HCT116 (cell line): ENCODE data around the gene CTLA4. TPM values are rescaled to one million over a fixed set of nuclear protein-coding genes. Genes with fewer than 3 reads are reported as not detected.

Experiments
- ATAC-seq: fragments of 200-7000 bp; cut with Tn5 transposase; 2 replicates; pipeline ENCODE4 v1.9.1; 2020; ENCODE audit warnings: mild to moderate bottlenecking, moderate library complexity
- BruUV-seq: library from RNA; stranded (reverse); fragments of 400-500 nt; replicated peaks from 2 replicates; lab custom pipeline; 2021; lab: Mats Ljungman, UMichigan
- CTCF ChIA-PET: fragments of 300-600 bp; sonication (Branson Sonifier 250); formaldehyde crosslinking; loops from one replicate; lab custom pipeline; 2021; ENCODE audit warnings: antibody characterized with exemption; lab: Charles Lee
- POLR2A ChIA-PET: fragments of 300-600, 350-600 bp; sonication (Branson Sonifier 250); formaldehyde crosslinking; loops from one replicate; lab custom pipeline; 2021; ENCODE audit warnings: antibody characterized with exemption; lab: Charles Lee
- RAD21 ChIA-PET, 2 experiments: fragments of 300-600 bp; sonication (Branson Sonifier 250); formaldehyde crosslinking; loops; one replicate each; lab custom pipeline; 2023; ENCODE audit warnings: low total read pairs in 2 of 2; ENCODE audit not compliant: uncharacterized antibody in 2 of 2, unreplicated experiment in 2 of 2, low non-redundant PET in 1 of 2; lab: Charles Lee
- DNase-seq: peaks from one replicate; pipeline ENCODE4 v3.0.0-alpha.2; 2010; ENCODE audit warnings: low read depth, low spot score
- H2AFZ ChIP-seq: fragments of 200-600 bp; shearing (Covaris generic), sonication (generic); 2 replicates; pipeline ENCODE4 v1.6.1; 2017; ENCODE audit warnings: low read depth, mixed run types, mixed read lengths, antibody characterized with exemption, low read length; ENCODE audit not compliant: poor library complexity, severe bottlenecking
- H3K27ac ChIP-seq: 2 replicates; pipeline ENCODE4 v1.5.1; 2012; ENCODE audit warnings: low read depth, low read length
- H3K27me3 ChIP-seq: fragments of 200-600 bp; sonication (generic); 2 replicates; pipeline ENCODE4 v1.6.1; 2016; ENCODE audit warnings: mixed run types, low read length, mixed read lengths; ENCODE audit not compliant: insufficient read depth
- H3K36me3 ChIP-seq, 2 experiments: fragments of 200-500 bp in 1 of 2; fragments of 200-600 bp in 1 of 2; sonication (Bioruptor generic) in 1 of 2; sonication (generic) in 1 of 2; 2 replicates each; pipeline versions ENCODE4 v1.5.1 to v1.6.1; 2014 to 2016; ENCODE audit warnings: low read length in 2 of 2, inconsistent platforms in 1 of 2, mixed read lengths in 1 of 2, mixed run types in 1 of 2; ENCODE audit not compliant: insufficient read depth in 2 of 2, control insufficient read depth in 1 of 2
- H3K4me1 ChIP-seq, 2 experiments: fragments of 200-600 bp in 1 of 2; sonication (generic) in 1 of 2; 2 replicates each; pipeline versions ENCODE4 v1.5.1 to v1.6.1; 2012 to 2017; ENCODE audit warnings: low read length in 2 of 2, inconsistent platforms in 1 of 2, mild to moderate bottlenecking in 1 of 2, mixed read lengths in 1 of 2, mixed run types in 1 of 2, moderate library complexity in 1 of 2; ENCODE audit not compliant: insufficient read depth in 2 of 2, control insufficient read depth in 1 of 2
- H3K4me2 ChIP-seq: fragments of 200-600 bp; sonication (generic); 2 replicates; pipeline ENCODE4 v1.6.1; 2017; ENCODE audit warnings: mixed run types, low read length, mixed read lengths
- H3K4me3 ChIP-seq, 2 experiments: fragments of 200-600 bp in 1 of 2; sonication (generic) in 1 of 2; replicated peaks in 1 of 2; 2 replicates each; pipeline ENCODE4 v1.5.1; 2011 to 2016; ENCODE audit warnings: low read length in 2 of 2, control low read depth in 1 of 2, low read depth in 1 of 2, mild to moderate bottlenecking in 1 of 2, mixed read lengths in 1 of 2, mixed run types in 1 of 2
- H3K79me2 ChIP-seq: fragments of 200-600 bp; sonication (generic); 2 replicates; pipeline ENCODE4 v1.6.1; 2017; ENCODE audit warnings: mild to moderate bottlenecking, mixed run types, low read length, moderate library complexity, mixed read lengths; ENCODE audit not compliant: insufficient read depth
- H3K9ac ChIP-seq: fragments of 200-600 bp; sonication (generic); 2 replicates; pipeline ENCODE4 v1.6.1; 2016; ENCODE audit warnings: low read length, mixed read lengths
- H3K9me2 ChIP-seq: fragments of 200-600 bp; sonication (generic), shearing (Covaris generic); 2 replicates; pipeline ENCODE4 v1.6.1; 2017; ENCODE audit warnings: mixed run types, mild to moderate bottlenecking, moderate library complexity; ENCODE audit not compliant: insufficient read depth
- H3K9me3 ChIP-seq, 2 experiments: fragments of 200-500 bp in 1 of 2; fragments of 200-600 bp in 1 of 2; sonication (Bioruptor generic) in 1 of 2; sonication (generic) in 1 of 2; 2 replicates each; pipeline ENCODE4 v1.6.1; 2014 to 2017; ENCODE audit warnings: low read length in 2 of 2, mixed read lengths in 2 of 2, inconsistent platforms in 1 of 2, low read depth in 1 of 2, mild to moderate bottlenecking in 1 of 2, mixed run types in 1 of 2, moderate library complexity in 1 of 2; ENCODE audit not compliant: control insufficient read depth in 1 of 2, insufficient read depth in 1 of 2
- H4K20me1 ChIP-seq: fragments of 200-600 bp; sonication (generic), shearing (Covaris generic); 2 replicates; pipeline ENCODE4 v1.6.1; 2017; ENCODE audit warnings: mixed run types, mild to moderate bottlenecking, moderate library complexity; ENCODE audit not compliant: insufficient read depth
- CBX3 ChIP-seq: IDR thresholded peaks from 2 replicates; pipeline ENCODE4 v1.6.1; 2012; ENCODE audit warnings: low read depth
- ELF1 ChIP-seq: IDR thresholded peaks from 2 replicates; pipeline ENCODE4 v1.6.1; 2012; ENCODE audit warnings: low read depth, borderline replicate concordance
- EZH2phosphoT487 ChIP-seq: fragments of 200-600 bp; IDR thresholded peaks from 2 replicates; pipeline ENCODE4 v1.6.1; 2018; ENCODE audit warnings: antibody characterized with exemption, borderline replicate concordance
- FOSL1 ChIP-seq: IDR thresholded peaks from 2 replicates; pipeline ENCODE4 v1.6.1; 2012; ENCODE audit warnings: low read depth
- POLR2AphosphoS5 ChIP-seq: IDR thresholded peaks from 2 replicates; pipeline ENCODE4 v1.6.1; 2011; ENCODE audit warnings: mild to moderate bottlenecking, low read depth, low read length, moderate library complexity
- SIN3A ChIP-seq: IDR thresholded peaks from 2 replicates; pipeline ENCODE4 v1.6.1; 2012; ENCODE audit warnings: low read depth
- SP1 ChIP-seq: IDR thresholded peaks from 2 replicates; pipeline ENCODE4 v1.6.1; 2012; ENCODE audit warnings: low read depth
- SRF ChIP-seq: IDR thresholded peaks from 2 replicates; pipeline ENCODE4 v1.6.1; 2012; ENCODE audit warnings: low read depth
- TCF7L2 ChIP-seq: IDR thresholded peaks from 2 replicates; pipeline ENCODE4 v1.7.0; 2011; ENCODE audit warnings: borderline replicate concordance, inconsistent platforms; ENCODE audit not compliant: insufficient read depth, insufficient read length; ENCODE audit errors: extremely low read depth
- ZNF274 ChIP-seq: fragments of 200-500 bp; sonication (Bioruptor generic); IDR thresholded peaks from 2 replicates; pipeline ENCODE4 v1.6.1; 2014; ENCODE audit warnings: mild to moderate bottlenecking, low read depth, low read length, inconsistent platforms
- intact Hi-C: fragments of 100-400 bp; cut with micrococcal nuclease; formaldehyde crosslinking; loops from 2 replicates; pipeline ENCODE4 v1.10.0; 2022
- total RNA-seq: library from RNA; stranded (reverse); gene quantifications from one replicate; pipeline ENCODE4 v1.2.1, GENCODE V29; 2021; ENCODE audit not compliant: unreplicated experiment
- TF ChIP-seq, protein P1 (sequence below), 3 experiments: fragments of 200-600 bp in 1 of 3; sonication (generic) in 1 of 3; IDR thresholded peaks in 2 of 3; conservative IDR thresholded peaks in 1 of 3; 2 replicates each; pipeline ENCODE4 v1.5.1; 2012 to 2017; ENCODE audit warnings: low read depth in 2 of 3, low read length in 2 of 3, antibody characterized with exemption in 1 of 3, borderline replicate concordance in 1 of 3, control low read depth in 1 of 3, mild to moderate bottlenecking in 1 of 3, mixed read lengths in 1 of 3, mixed run types in 1 of 3, moderate library complexity in 1 of 3; ENCODE audit not compliant: insufficient read depth in 1 of 3
- TF ChIP-seq, protein P2 (sequence below): IDR thresholded peaks from 2 replicates; pipeline ENCODE4 v1.6.1; 2011; ENCODE audit warnings: mild to moderate bottlenecking, low read length, moderate library complexity; ENCODE audit not compliant: insufficient replicate concordance; ENCODE audit errors: extremely low read depth

CTLA4 gene
- total RNA-seq, 1 experiment from 2014 or later: 0.37 TPM

DNA sequence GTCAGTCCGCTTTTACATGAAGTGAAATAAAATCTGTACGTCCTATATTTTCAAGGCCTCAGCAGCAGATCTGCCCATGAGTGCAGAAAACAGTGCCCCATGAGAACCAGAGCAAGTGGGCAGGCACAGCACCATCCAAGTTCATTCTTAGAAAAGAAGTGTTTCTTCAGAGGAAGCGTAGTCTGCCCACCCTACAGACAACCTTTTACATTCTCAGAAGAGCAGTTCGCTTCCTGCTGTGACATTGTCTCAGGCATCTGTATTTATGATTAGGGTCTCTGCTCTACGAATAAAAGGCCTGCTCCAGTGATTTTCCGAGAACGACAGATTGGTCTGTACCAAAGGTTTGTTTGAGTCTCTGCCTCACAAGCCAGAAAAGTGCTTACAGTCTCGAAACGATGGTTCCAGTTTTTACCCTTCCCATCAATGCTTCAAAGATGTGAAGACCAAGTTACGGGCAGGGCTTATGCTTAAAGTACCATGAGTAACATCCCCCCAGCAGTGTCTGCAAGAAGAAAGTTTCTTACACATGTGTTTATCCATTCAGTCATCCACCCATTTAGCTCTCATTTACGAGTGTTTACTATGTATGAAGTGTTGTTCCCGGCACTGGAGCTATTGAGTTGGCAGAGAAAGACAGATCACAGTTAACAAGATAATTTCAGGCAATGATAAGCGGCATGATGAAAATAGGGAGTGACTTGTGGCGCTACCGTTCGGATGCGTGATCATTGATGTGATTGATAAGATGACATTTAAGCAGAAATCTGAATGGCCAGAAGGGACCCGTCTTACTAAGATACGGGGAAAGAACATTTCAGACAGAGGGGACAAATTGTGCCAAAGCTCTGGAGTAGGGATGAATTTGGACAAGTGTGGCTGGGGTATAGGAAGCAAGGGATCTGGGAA lies 31.4 kb upstream of the CTLA4 start:
- no peaks in the 10 kb centered on the region for H3K27me3 ChIP-seq
- no peak for DNase-seq
- no peaks in the 10 kb centered on the region for H4K20me1 ChIP-seq
- no peaks in the 10 kb centered on the region for H3K4me1 ChIP-seq
- H3K4me2 ChIP-seq: no peak overlapping the region
- H3K9me2 ChIP-seq: no peaks in the 10 kb centered on the region
- CTCF ChIA-PET: no interaction called here
- TF ChIP-seq, protein P1, sequence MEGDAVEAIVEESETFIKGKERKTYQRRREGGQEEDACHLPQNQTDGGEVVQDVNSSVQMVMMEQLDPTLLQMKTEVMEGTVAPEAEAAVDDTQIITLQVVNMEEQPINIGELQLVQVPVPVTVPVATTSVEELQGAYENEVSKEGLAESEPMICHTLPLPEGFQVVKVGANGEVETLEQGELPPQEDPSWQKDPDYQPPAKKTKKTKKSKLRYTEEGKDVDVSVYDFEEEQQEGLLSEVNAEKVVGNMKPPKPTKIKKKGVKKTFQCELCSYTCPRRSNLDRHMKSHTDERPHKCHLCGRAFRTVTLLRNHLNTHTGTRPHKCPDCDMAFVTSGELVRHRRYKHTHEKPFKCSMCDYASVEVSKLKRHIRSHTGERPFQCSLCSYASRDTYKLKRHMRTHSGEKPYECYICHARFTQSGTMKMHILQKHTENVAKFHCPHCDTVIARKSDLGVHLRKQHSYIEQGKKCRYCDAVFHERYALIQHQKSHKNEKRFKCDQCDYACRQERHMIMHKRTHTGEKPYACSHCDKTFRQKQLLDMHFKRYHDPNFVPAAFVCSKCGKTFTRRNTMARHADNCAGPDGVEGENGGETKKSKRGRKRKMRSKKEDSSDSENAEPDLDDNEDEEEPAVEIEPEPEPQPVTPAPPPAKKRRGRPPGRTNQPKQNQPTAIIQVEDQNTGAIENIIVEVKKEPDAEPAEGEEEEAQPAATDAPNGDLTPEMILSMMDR (IDR thresholded peaks at IDR 0.05 in 2 of 3, conservative IDR thresholded peaks at IDR 0.05 in 1 of 3; ENCODE audit: borderline replicate concordance in 1 of 3, insufficient read depth in 1 of 3, low read depth in 2 of 3, low read length in 2 of 3): no peak
- no peak for TF ChIP-seq EZH2phosphoT487
- no peak for TF ChIP-seq SIN3A
- no peak for TF ChIP-seq SRF
- no peak for TF ChIP-seq ZNF274
- no peak for TF ChIP-seq FOSL1
- TF ChIP-seq, protein P2, sequence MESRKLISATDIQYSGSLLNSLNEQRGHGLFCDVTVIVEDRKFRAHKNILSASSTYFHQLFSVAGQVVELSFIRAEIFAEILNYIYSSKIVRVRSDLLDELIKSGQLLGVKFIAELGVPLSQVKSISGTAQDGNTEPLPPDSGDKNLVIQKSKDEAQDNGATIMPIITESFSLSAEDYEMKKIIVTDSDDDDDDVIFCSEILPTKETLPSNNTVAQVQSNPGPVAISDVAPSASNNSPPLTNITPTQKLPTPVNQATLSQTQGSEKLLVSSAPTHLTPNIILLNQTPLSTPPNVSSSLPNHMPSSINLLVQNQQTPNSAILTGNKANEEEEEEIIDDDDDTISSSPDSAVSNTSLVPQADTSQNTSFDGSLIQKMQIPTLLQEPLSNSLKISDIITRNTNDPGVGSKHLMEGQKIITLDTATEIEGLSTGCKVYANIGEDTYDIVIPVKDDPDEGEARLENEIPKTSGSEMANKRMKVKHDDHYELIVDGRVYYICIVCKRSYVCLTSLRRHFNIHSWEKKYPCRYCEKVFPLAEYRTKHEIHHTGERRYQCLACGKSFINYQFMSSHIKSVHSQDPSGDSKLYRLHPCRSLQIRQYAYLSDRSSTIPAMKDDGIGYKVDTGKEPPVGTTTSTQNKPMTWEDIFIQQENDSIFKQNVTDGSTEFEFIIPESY: no peak
- TF ChIP-seq SP1: no peak
- no peak for TF ChIP-seq POLR2AphosphoS5
- TF ChIP-seq CBX3: no peak
- no peak for TF ChIP-seq TCF7L2
- TF ChIP-seq ELF1: no peak
- TF ChIP-seq, all 23 proteins: peak for 0
- ChIA-PET RAD21 (no interaction called here), POLR2A (no interaction called here)
- H3K79me2 ChIP-seq: no peaks in the 10 kb centered on the region
- intact Hi-C loops: no loop called here
- H3K9ac ChIP-seq: no peak overlapping the region
- no peak overlapping the region for H3K4me3 ChIP-seq
- no peaks in the 10 kb centered on the region for H3K36me3 ChIP-seq
- H3K27ac ChIP-seq: no peak overlapping the region
- no peaks in the 10 kb centered on the region for H3K9me3 ChIP-seq
- no peak overlapping the region for H2AFZ ChIP-seq
- ATAC-seq: no peak
- no TSS peak for BruUV-seq
